NAMALWA (cell line): ENCODE measurements around the gene MAGI1.

Experiments
- DNase-seq: peaks from one replicate; pipeline ENCODE4 v3.0.0-alpha.2; 2015; ENCODE audit warnings: low spot score

MAGI1 gene

GRCh38 chr3:66012711-66013110, 26.0 kb downstream of the MAGI1 start:
- no peak for DNase-seq

GRCh38 chr3:66010739-66011655, 27.7 kb downstream of the MAGI1 start:
- no peak for DNase-seq

- DNase-seq = no peak
Observed at GRCh38 chr3:66010348-66010738, 28.4 kb downstream of the MAGI1 start.

- no peak for DNase-seq
Observed at GRCh38 chr3:66004244-66004643, 34.5 kb downstream of the MAGI1 start.

- no peak for DNase-seq
Observed at GRCh38 chr3:66001626-66002025, 37.1 kb downstream of the MAGI1 start.

- no peak for DNase-seq
Observed at GRCh38 chr3:66000506-66000905, 38.2 kb downstream of the MAGI1 start.

GRCh38 chr3:65999606-66000005, 39.1 kb downstream of the MAGI1 start:
- DNase-seq = no peak

GRCh38 chr3:65996589-65996988, 42.1 kb downstream of the MAGI1 start:
- no peak for DNase-seq

- no peak for DNase-seq
Observed at GRCh38 chr3:65995515-65995914, 43.2 kb downstream of the MAGI1 start.

- no peak for DNase-seq
Observed at GRCh38 chr3:65995030-65995429, 43.7 kb downstream of the MAGI1 start.

GRCh38 chr3:65993134-65993900, 45.4 kb downstream of the MAGI1 start:
- no peak for DNase-seq

- DNase-seq = no peak
Observed at GRCh38 chr3:65992106-65992505, 46.6 kb downstream of the MAGI1 start.

GRCh38 chr3:65988411-65989180, 50.1 kb downstream of the MAGI1 start:
- no peak for DNase-seq

- no peak for DNase-seq
Observed at GRCh38 chr3:65986285-65986684, 52.4 kb downstream of the MAGI1 start.

GRCh38 chr3:65984975-65985374, 53.7 kb downstream of the MAGI1 start:
- no peak for DNase-seq

- DNase-seq = no peak
Observed at GRCh38 chr3:65983100-65983499, 55.6 kb downstream of the MAGI1 start.

- no peak for DNase-seq
Observed at GRCh38 chr3:65979731-65980130, 59.0 kb downstream of the MAGI1 start.

GRCh38 chr3:65979162-65979561, 59.6 kb downstream of the MAGI1 start:
- DNase-seq = no peak

GRCh38 chr3:65978116-65978515, 60.6 kb downstream of the MAGI1 start:
- no peak for DNase-seq

- no peak for DNase-seq
Observed at GRCh38 chr3:65975032-65975431, 63.7 kb downstream of the MAGI1 start.

GRCh38 chr3:65974509-65974908, 64.2 kb downstream of the MAGI1 start:
- DNase-seq = no peak

GRCh38 chr3:65972765-65973164, 66.0 kb downstream of the MAGI1 start:
- no peak for DNase-seq
